Measurements from ENCODE around the gene PLXNA3.

The PLXNA3 gene

DNA sequence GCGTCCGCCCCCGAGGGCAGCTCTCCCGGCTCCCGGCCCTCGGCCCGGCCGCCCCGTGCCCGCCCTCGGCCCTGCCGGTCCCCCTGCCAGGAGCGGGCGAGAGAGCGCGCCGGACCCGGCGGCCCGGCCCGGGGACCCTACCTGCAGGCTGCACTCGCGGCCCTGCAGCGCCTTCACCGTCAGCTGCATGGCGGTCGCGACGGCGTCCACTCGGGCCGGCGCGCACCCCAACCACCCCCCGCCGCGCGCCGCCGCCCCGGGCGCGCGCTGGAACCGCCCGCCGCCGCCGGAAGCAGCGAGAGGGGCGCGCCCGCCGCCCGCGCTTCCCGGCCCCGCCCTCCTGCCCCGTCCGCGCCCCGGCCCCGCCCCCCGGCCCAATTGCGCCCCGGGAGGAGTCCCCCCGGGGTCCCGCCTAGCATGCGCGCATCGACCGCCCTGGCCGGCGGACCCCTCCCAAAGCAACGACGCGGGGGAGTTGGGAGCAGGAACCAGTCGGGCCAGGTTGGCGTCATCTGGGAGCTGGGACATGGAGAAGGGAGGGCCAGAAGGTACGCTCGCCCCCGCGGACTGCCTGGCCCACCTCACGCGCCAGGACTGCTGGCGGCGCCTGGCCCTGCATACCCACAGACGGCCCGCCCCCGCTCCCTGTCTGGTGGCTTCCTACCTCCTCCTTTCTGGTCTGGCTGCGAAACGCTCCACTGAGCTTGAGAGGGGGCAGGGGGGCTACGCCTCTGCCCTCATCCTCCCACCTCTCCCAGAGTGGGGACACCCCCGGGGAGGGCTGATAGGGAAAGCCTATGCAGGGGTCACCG is 28.5 kb downstream of the PLXNA3 start, which contains the start of gene UBL4A:
Gene UBL4A (minus strand): TSS at position 220 of the 812 bp plus-strand sequence. CDS start 31 bp downstream, at position 189.
- DNase-seq (ENCODE audit: low spot score), result peak; percentile 85
- TF ChIP-seq, protein P1, sequence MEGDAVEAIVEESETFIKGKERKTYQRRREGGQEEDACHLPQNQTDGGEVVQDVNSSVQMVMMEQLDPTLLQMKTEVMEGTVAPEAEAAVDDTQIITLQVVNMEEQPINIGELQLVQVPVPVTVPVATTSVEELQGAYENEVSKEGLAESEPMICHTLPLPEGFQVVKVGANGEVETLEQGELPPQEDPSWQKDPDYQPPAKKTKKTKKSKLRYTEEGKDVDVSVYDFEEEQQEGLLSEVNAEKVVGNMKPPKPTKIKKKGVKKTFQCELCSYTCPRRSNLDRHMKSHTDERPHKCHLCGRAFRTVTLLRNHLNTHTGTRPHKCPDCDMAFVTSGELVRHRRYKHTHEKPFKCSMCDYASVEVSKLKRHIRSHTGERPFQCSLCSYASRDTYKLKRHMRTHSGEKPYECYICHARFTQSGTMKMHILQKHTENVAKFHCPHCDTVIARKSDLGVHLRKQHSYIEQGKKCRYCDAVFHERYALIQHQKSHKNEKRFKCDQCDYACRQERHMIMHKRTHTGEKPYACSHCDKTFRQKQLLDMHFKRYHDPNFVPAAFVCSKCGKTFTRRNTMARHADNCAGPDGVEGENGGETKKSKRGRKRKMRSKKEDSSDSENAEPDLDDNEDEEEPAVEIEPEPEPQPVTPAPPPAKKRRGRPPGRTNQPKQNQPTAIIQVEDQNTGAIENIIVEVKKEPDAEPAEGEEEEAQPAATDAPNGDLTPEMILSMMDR (IDR thresholded peaks at IDR 0.05; ENCODE audit: extremely low read depth, missing control alignments), result no peak

DNA sequence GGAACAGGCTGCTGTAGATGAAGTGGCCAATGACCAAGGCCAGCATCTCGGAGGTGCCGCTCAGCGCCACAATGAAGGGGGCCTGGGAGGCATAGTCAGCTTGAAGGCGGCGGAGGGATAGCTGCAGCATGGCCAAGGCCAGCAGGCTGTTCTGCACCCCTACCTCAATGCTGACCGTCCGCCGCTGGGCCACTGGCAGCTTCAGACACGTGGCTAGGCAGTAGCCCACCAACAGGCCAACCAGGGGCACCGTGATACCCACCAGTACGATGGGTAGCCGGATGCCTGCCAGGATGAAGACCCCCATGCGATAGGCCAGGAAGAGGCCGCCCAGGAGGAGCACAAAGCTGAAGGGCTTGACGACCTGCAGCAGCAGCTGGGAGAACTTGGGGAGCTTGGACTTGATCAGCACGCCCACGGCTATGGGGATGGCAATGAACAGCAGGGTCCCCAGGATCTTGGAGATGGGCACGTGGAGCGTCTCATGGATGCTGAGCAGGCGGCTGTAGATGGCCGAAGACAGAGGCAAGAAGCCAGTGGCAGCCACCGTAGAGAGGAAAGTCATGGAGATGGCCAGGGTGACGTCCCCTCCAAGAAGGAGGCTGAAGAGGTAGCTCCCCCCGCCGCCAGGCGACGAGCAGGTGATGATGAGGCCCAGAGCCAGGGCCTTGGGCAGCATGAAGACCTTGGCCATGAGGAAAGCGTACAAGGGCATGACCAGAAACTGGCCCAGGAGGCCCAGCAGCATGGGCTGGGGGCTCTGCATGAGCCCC is 29.6 kb downstream of the PLXNA3 start:
- no peak for DNase-seq (ENCODE audit: low spot score)
- TF ChIP-seq, protein P1 (IDR thresholded peaks at IDR 0.05; ENCODE audit: extremely low read depth, missing control alignments), result no peak

DNA sequence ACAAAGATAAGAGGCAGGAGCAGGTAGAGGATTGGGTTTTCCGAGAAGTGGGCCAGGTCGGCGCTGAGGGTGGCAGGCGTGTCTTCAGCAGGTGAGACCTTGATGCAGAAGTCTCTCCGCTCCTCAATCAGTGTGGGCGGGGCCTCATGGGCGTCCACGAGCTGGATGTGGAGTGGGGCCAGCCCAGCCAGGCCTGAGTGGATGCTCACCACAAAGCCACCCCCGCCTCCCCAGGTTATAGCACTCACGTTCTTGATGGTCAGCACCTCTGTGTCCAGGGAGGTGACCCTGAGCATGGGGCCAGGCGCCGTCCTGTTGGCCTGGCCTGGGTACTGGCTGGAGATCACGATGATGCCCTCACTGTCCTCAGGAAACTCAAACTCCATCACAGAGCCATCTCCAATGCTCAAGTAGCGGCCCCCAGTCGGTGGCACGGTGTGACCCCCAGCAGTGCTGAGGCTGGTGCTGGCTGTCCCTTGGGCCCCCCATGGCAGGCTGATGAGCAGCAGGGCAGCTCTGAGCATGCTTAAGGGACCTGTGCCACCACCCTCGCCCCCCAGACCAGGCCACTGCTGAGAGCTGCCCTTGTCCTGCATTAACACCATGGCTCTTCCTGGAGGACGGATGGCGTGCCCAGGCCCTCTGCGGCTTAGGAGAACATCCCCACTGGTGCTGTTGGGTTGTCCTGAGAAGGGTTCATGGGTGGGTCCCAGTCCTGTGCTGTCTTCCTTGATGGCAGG is 30.4 kb downstream of the PLXNA3 start:
- TF ChIP-seq, protein P1 (IDR thresholded peaks at IDR 0.05; ENCODE audit: extremely low read depth, missing control alignments), result no peak
- DNase-seq (ENCODE audit: low spot score), result no peak

DNA sequence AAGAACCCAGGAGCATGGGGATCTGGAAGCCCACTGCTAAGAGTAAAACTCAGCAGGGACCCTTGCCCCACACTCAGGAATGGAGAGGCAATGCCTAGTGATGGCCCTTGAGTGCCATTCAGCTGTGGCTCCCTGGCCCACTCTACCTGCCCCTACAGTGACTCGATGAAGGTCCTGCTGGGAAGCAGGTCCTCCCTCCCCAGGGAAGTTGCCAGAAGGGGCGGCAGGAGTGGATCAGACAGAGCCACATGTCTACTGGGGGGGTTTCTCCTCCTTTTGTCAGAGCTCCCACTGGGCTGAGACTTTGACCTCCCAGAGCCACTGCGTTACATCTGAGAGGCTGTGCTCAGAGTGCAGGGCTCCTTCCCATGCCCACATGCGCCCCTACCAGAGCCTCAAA is 31.1 kb downstream of the PLXNA3 start:
- TF ChIP-seq, protein P1 (IDR thresholded peaks at IDR 0.05; ENCODE audit: extremely low read depth, missing control alignments), result no peak
- no peak for DNase-seq (ENCODE audit: low spot score)

DNA sequence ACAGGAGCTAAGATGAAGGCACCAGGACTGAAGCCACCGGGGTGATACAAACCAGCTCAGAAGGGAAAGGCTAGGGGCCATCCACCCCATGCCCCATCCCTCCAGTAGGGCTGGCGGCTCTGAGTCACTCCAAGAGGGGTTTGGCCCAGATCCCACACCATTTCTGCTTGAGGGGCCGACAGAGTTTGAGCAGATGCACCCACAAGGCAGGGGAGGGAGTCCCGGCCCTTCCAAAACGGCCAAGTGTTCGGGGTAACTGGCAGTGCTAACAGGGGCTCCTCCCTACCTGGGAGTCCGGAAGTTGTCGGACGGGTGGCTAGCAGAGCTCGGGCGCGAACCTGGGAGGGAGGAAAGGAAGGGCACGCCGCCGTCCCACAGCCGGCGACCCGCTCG is 31.9 kb downstream of the PLXNA3 start:
- TF ChIP-seq, protein P1 (IDR thresholded peaks at IDR 0.05; ENCODE audit: extremely low read depth, missing control alignments), result no peak
- peak; percentile 29 for DNase-seq (ENCODE audit: low spot score)

DNA sequence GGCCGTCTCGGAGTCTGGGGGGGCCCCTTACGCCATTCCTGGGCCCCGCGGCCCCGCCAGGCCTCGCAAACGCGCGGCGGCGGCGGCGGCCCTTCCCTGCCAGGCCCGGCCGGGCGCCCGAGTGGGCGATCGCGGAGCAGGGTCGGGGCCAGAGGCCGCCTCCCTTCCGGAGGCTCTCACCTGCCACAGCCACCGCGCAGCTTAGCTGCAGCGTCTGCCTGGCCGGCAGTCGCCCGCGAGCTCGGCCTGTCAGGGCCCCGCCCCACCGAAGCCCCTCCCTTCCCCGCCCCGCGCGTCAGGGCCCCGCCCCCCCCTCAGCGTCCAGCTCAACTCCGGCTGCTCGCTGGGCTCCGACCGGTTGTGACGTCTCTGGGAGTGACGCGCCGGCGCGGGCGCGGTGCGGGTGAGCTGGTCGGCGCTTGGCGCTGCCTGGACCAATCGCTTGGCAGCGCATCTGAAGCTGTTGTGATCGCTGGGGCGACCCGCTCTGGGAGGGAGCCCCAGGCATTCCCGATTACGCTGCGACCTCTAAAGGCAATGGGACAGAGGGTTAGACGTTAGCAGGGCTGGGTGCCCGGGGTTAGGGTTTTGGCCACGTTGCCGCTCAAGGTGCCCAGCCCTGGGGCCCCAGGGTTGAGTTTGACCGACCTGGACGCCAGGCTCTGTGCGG is 32.5 kb downstream of the PLXNA3 start, which contains the start of gene SLC10A3:
Gene SLC10A3 (minus strand): TSS at position 216 of the 670 bp plus-strand sequence. CDS start 1,689 bp downstream, outside the sequence.
- TF ChIP-seq, protein P1 (IDR thresholded peaks at IDR 0.05; ENCODE audit: extremely low read depth, missing control alignments), result no peak
- DNase-seq (ENCODE audit: low spot score), result peak; percentile 93

Data from GM20000 (cell line).